ENCODE data around the gene TXLNG.

GRCh38 chrX:16737024-16737423 lies 49.2 kb upstream of the TXLNG start:
- TF ChIP-seq CTCF (conservative IDR thresholded peaks at IDR 0.05 in 1 of 2, IDR thresholded peaks at IDR 0.05 in 1 of 2; ENCODE audit: low read depth in 1 of 2, low read length in 2 of 2): no peak
- TF ChIP-seq EZH2 (IDR thresholded peaks at IDR 0.05; ENCODE audit: low read length, missing control alignments): no peak

All from fibroblast of lung (primary cell).